RCC 7860 (cell line): ENCODE results near the gene CERS4.
A peak's percentile ranks its signal among the peaks of the same experiment; 100 is the strongest.
"Not testable (repeated sequence)": the region's sequence is repeated elsewhere in the genome, so short reads cannot be mapped to it uniquely, and the experiment has no call there.

Experiments used
- DNase-seq: peaks from one replicate; pipeline ENCODE4 v3.0.0-alpha.2; 2015; ENCODE audit warnings: low spot score
- FAIRE-seq: peaks from 2 replicates; lab custom pipeline; 2012; peaks lifted over from hg19 to GRCh38; lab: Jason Lieb, UNC

Gene CERS4

DNA sequence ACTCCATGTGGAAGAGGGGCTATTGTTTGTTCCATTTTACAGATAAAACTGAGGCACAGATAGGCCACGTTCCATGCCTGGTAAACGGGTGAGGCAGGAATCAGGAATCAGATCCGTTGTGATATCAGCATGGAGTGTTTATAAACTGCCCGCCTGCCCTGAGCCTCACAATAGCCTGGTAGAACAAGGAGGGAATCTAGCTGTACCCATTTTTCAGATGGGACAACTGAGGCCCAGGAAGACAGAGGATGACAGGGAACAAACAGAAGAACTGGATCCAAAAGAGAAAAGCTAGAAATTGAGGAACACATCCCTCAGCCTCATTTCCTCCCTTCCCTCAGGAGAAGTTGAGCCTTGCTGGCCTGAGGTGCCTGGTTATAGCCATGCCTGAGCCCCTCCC, 32.5 kb downstream of the CERS4 start:
- FAIRE-seq (no peak), DNase-seq (no peak)

DNA sequence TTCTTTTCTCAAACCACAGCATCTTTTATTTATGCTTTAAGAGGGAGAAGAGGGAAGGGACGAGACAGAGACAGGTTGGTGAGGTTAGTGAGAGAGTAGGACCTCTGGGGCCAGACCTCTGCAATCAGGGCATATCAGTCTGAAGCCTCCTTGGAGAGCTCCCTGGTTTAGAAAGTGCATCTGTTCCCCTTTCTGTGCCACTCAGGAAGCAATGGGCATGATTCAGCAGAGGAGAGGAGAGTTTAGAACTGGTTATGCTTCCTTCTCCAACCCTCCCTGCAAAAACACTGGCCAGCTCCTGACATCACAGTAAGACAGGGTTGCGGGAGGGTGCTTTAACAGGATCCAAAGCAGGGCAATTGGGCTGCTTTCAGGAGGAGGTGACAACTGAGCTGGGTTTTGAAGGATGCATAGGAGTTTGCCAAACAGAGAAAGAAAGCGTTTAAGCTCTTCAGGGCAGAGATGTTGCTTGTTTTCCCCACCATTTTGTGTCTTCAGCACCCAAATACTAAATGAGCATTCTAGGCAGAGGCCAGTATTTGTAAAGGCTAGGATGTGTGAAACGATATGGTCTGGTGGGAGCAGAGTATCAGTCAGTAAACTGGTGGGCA, 33.1 kb downstream of the CERS4 start:
- DNase-seq (no peak), FAIRE-seq (no peak)

DNA sequence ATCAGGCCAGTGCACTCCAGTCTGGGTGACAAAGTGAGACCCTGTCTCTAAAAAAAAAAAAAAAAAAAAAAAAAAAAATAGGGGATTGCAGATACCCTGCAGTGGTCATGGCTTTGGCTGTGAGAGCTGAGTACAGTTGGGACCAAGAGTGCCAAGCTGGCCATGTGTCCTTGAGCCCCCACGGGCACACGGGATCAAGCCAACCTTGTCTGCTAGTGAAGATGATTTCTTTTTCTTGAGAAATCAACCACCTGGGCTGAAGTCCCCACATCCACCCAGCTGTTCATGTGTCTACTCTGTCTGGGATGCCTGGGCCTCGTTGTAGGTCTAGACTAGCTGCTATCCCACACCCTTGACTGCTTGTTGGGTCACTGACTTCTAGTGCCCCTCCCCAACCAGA, 34.0 kb downstream of the CERS4 start:
- FAIRE-seq (no peak), DNase-seq (no peak)

DNA sequence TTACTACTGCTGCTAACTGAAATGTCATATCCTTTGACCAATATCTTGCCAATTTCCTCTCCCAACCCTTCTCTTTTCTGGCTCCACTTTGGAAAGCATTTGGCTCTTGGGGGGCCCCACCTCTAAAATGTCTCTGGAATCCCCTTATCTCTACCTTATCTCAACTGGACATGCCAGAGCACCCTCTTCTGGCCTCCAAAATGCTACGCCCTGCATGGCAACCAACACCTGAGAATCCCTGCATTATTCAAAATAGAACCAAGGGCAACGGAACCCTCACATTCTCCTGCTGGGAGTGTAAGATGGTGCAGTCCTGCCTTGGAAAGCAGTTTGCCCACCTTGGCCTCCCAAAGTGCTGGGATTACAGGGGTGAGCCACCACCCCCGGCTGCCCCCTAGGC, 35.3 kb downstream of the CERS4 start:
- FAIRE-seq, result no peak

DNA sequence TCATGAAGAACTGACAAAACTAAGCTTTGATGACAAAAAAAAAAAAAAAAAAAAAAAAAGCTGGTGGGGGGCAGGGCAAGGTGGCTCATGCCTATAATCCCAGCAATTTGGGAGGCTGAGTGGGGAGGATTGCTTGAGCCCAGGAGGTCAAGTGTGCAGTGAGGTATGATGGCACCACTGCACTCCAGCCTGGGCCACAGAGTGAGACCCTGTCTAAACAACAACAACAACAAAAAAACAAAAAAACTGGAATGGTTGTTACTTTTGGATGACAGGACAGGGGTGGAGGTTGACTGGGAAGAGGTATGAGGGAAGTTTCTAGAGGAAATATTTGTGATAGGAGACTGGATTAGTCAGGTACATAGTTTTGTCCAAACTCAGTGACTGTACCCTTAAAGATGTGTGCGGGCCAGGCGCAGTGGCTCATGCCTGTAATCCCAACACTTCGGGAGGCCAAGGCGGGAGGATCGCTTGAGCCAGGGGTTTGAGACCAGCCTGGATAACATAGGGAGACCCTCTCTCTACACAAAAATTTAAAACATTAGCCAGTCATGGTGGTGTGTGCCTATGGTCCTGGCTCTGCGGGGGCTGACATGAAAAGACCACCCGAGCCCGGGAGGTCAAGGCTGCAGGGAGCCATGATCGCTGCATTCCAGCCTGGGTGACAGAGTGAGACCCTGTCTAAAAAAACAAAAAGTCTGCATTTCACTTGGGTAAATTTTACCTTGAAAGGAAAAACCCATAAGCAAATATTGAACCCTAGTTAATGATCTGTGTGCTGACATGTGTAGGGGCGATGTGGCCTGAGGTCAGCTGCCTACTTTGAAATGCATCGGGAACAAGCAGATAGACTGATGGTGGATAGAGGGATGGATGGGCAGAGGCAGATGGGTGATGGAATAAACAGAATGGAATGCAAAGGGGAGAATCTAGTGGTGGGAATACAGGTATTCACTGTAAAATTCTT, 37.0 kb downstream of the CERS4 start:
- FAIRE-seq, result no peak
- DNase-seq, result no peak

More for the DNA sequence above, 35.3 kb downstream of the CERS4 start:
- DNase-seq, result no peak

DNA sequence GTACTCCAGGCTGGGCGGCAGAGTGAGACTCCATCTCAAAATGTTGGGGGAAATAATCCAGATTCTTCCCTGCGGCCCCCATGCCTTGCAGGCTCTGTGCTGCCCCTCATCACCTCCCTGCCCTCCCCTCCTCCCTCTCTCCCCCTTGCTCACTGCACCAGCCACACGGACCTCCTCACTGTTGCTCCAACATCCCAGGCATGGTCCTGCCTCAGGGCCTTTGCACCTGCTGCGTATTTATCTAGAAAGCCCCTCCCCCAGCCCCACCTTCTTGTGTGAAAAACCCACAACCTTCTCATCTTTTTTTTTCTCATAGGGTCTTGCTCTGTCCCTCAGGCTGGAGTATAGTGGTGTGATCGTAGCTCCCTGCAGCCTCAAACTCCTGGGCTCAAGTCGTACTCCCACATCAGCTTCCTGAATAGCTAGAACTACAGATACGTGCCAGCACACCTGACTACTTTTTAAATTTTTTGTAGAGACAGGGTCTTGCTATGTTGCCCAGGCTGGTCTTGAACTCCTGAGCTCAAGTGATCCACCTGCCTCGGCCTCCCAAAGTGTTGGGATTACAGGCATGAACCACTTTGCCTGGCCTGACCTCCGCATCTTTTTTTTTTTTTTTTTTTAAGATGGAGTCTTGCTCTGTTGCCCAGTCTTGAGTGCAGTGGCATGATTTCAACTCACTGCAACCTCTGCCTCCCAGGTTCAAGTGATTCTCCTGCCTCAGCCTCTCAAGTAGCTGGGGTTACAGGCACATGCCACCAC, 38.1 kb downstream of the CERS4 start:
- FAIRE-seq, DNase-seq: not testable (repeated sequence)

DNA sequence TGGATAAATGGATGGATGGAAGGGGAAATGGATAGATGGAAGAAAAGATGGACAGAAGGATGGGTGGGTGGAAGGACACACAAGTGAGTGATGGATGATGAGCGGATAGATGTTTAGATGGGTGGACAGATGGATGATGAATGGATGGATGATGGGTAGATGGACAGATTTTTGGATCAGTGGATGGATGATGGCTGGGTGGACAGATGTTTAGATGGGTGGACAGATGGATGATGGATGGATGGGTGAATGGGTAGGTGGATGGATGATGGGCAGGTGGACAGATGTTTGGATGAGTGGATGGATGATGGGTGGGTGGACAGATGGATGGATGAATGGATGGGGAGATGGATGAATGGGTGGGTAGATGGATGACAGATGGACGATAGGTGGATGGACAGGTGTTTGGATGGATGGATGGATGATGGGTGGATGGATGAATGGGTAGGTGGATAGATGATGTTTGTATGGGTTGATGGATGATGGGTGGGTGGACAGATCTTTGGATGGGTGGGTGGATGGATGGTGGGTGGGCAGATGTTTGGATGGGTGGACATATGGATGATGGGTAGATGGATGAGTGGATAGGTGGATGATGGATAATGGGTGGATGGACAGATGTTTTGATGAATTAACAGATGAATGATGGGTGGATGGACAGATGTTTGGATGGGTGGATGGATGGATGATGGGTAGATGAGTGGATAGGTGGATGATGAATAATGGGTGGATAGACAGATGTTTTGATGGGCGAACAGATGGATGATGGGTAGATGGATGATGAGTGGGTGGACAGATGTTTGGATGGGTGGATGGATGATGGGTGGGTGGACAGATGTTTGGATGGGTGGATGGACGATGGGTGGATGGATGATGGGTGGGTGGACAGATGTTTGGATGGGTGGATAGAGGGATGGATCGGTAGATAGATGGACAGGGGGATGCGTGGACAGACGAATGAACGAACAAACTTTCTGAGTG, 39.5 kb downstream of the CERS4 start:
- FAIRE-seq, result no peak
- DNase-seq, result no peak

DNA sequence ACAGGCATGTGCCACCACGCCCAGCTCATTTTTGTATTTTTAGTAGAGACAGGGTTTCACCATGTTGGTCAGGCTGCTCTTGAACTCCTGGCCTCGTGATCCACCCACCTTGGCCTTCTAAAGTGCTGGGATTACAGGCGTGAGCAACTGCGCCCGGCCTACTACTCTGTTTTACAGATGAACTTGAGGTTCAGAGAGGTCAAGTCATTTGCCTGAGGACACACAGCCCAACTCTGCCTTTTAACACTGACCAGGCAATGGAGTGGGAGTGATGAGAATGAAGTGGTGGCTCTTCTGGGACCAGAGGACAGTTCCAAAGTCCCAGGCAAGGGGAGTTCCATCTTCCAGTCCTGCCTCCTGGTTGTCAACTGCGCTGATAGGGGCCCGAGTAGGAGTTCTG, 41.4 kb downstream of the CERS4 start:
- FAIRE-seq (no peak), DNase-seq (no peak)

DNA sequence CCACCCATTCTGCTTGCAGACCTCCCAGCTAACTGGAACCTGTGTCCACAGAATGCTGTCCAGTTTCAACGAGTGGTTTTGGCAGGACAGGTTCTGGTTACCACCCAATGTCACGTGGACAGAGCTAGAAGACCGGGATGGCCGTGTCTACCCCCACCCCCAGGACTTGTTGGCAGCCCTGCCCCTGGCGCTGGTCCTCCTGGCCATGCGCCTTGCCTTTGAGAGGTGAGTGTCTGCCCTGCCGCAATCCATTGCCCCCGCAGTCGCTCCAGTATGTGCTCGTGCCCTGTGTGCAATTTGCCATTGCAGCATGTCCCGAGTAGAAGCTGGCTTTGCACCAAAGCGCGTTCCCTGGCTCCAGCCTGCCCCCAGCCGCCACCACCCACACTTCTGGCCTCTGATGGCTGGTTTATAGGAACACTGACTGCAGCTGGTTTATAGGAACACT, 41.9 kb downstream of the CERS4 start:
- FAIRE-seq (no peak), DNase-seq (no peak)

DNA sequence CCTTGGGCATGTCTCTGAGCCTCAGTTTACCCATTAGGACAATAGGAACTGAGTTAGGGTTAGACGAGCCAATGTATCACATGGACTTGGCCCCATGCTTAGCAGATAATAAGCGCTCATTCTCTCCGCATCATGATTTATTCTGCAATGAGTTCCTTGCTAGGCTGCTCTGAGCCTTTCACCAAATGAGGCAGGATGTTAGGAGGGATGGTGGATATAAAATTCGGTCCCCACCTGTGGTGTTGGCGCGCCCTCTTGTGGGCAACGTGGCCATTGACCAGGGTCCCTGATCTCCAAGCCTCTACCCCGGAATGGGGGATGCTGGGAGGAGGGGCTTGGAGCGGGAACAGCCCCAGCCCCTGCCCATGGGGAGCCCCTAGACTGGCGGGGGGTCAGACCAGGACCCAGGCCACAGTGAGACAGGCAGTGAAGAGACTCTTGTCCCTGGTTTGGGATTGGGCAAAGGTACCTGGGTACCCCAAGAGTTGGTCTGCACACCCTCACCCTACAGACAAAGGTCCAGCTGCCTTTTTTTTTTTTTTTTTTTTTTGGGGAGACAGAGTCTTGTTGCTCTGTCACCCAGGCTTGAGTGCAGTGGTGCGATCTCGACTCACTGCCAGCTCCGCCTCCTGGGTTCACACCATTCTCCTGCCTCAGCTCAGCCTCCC, 43.9 kb downstream of the CERS4 start:
- FAIRE-seq (no peak), DNase-seq (peak; percentile 57)

DNA sequence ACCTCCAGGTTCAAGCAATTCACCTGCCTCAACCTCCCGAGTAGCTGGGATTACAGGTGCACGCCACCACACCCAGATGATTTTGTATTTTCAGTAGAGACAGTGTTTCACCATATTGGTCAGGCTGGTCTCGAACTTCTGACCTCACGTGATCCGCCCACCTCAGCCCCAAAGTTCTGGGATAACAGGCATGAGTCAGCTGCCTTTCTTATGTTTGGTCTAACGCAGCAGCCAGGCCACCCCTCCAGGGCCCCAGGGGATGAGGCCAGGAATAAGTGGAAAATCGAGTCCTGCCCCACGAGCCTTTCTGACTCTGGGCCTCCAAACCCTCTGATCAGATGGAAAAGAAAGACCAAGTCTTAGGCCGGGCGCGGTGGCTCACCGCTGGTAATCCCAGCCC, 44.5 kb downstream of the CERS4 start:
- FAIRE-seq, result no peak

DNA sequence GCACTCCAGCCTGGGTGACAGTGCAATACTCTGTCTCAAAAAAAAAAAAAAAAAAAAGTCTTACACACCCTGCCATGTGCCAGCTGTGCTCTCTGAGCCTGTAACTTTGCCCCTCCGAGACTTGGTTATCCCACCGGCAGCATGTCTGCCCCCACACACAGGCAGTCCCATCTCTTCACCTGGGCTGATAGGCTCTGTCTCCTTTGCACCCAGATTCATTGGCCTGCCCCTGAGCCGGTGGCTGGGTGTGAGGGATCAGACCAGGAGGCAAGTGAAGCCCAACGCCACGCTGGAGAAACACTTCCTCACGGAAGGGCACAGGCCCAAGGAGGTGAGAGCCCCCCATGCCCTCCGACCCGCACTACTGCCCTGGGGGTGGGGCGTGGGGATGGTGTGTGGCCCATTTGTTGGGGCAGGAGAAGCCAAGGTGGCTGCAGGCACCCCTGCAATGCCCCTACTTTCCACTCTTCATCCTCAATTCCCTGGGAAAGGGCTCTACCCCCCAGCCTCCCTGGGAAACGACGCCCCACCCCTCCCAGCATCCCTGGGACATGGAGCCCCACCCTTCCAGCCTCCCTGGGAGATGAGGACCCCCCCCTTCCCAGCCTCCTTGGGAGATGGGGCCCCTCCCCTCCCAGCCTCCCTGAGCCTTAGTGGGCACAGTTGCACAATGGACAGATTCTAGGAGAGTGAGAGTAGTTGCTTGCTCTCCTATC, 45.3 kb downstream of the CERS4 start:
- FAIRE-seq (no peak), DNase-seq (no peak)

More for the DNA sequence above, 44.5 kb downstream of the CERS4 start:
- DNase-seq, result no peak

DNA sequence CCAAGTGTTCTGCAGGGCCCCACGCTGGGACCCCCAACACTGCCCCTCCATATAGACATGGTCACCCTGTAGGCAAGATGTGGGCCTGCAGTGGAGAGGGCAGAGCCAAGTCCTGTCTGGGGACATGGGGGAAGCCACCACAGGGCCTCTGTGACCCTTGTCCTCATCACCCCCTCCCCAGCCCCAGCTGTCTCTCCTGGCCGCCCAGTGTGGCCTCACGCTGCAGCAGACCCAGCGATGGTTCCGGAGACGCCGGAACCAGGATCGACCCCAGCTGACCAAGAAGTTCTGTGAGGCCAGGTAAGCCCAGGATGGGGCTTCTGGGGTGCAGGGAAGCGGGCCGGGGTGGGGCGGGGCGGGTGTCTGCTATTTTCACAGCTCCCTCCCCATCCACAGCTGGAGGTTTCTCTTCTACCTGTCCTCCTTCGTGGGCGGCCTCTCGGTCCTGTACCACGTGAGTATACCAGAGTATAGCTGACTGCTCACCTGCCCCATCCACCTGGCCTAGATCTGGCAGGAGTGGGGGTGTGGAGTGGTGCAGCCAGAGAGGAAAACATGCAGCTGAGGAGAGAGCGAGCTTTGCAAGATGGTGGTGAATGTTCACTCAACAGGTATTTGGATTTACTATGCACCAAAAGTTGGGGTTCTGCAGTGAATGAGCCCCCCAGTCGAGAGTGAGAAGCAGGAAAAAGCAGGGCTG, 46.4 kb downstream of the CERS4 start:
- DNase-seq (no peak), FAIRE-seq (no peak)

DNA sequence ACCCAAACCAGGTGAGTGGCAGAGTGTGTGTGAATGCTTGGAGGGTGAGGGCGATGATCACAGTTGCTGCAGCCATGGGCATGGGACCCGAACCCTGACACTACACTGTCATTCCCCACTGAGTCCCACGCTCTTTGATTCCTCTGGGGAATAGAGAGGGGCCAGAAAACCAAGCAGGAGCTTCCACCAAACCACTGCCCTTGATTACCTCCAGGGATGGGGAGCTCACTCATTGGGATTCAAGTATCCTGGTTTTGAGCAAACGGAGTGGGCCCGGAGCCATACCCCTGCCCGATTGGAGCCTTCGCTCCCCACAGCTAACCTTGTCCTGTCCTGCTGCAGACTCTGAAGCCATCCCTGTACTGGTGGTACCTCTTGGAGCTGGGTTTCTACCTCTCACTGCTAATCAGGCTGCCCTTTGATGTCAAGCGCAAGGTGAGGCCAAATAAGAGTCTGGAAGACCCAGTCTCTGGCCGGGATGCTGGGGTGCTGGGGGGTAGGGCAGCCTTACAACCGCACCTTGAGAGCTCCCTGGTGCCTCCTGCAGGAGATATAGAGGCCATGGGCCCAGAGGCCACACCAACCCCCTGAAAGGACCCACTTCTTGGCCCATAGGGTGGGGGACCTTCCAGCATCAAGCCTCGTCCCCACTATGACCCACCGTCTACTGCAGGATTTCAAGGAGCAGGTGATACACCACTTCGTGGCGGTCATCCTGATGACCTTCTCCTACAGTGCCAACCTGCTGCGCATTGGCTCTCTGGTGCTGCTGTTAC, 47.3 kb downstream of the CERS4 start:
- FAIRE-seq (no peak), DNase-seq (no peak)

DNA sequence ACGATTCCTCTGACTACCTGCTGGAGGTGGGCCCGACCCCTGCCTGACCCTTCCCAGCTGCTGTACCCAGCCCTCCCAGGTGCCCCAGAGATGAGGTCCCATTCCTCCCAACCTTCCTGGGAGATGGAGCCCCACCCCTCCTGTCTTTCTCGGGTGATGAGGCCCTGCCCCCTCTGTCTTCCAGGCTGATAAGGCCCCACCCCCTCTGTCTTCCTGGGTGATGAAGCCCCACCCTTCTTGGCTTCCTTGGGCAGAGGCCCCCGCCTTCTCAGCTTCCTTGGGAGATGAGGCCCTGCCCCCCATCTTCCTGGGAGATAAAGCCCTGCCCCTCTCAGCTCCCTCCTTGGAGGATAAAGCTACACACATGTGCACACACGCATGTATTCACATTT, 47.9 kb downstream of the CERS4 start:
- no peak for DNase-seq
- FAIRE-seq, result no peak

DNA sequence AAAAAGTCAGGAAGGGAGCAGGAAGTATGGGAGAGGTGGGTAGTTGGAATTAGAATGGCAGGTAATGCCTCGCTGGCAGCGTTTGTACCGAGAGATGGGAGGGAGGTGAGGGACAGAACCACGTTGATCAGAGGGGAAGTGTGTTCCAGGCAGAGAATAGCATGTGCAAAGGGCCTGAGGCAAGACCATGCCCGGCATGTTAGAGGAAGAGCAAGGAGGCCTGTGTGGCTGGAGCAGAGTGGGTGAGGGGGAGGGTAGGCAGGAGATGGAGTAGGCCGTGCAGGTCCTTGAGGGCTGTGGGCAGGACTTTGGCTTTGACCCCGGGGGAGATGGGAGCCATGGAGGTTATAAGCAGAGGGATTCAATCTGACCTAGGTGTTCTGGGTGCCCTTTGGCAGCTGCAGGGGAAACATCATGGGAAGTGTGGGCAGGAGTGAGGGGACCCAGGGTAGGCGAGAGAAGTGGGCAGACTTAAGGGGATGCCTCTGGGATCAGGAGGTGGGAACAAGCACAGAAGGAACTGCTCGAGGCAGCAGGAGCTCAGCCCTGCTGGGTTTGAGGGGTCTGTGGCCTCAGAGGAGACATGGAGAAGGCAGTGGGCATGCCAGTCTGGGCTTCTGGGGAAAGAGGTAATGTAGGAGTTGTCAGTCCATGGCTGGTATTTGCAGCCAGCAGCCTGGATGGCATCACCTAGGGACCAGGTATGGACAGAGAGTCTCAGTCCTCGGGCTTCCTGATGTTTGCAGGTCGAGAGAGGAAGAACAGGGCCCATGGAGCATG, 50.2 kb downstream of the CERS4 start:
- no peak for DNase-seq
- no peak for FAIRE-seq

DNA sequence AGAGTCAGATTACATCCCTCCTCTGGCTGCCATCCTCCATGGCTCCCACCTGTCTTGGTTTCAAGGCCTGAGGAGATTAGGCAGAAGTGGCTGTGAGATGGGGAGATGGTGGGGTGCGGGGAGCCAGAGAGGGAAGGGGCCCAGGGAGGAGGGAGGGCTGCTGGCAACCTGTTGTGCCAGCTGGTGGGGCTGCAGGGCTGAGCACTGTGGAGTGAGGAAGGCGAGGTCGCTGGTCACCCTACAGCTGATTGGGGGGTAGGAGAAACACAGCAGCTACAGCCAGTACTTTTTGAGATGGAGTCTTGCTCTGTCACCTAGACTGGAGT, 50.7 kb downstream of the CERS4 start:
- FAIRE-seq (no peak), DNase-seq (no peak)
